ENCODE results near the gene SLC24A5. TPM values are rescaled to one million over a fixed set of nuclear protein-coding genes. Genes with fewer than 3 reads are reported as not detected.

The SLC24A5 gene
- total RNA-seq, 1 experiment from 2014 or later, result not detected

DNA sequence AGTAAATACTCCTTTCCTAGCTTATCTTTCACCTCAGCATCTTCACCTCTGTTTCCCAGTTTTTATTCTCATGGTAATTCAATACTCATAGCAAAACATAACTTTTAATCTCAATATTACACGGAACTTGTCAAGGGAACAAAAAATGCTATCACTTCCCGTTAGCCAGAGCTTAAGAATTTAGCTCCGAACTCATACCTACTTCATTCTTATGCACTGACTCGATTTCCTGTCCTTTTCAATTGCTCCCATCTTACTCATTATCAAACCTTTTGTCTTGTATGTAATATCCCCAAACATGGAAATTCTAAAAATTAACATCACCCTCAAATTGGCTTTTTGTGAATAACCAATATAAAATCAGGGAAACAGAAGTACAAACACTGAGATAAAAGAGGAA is 29.1 kb downstream of the SLC24A5 start:
- H3K23me2 ChIP-seq (ENCODE audit: insufficient read length, low read depth, low read length, poor library complexity, severe bottlenecking), result no peaks in the 10 kb centered on the region
- H4K20me1 ChIP-seq (ENCODE audit: control insufficient read depth, insufficient read depth, insufficient read length), result no peaks in the 10 kb centered on the region
- no peak for DNase-seq
- H3K56ac ChIP-seq (ENCODE audit: insufficient read length, low read depth, low read length), result no peak overlapping the region
- WGBS (ENCODE audit: extremely low coverage, insufficient read length, low lambda C conversion rate), result no CpG with 5 or more reads among the region's 4 CpGs
- H4K91ac ChIP-seq (ENCODE audit: insufficient read length, low read depth, low read length), result no peak overlapping the region
- no peaks in the 10 kb centered on the region for H3K4me1 ChIP-seq (ENCODE audit: insufficient read depth, low read length)
- no peak overlapping the region for H2AFZ ChIP-seq (ENCODE audit: low read length)
- TF ChIP-seq CTCF (conservative IDR thresholded peaks at IDR 0.05), result no peak
- Mint-ChIP-seq H3K36me3 (ENCODE audit: insufficient read depth in 1 of 3, low read depth in 3 of 3) (peaks cover 25 to 49% (median 39%) of the 10 kb centered on the region in 3 experiments; a peak in 6 of 7 replicates), H3K9me3 (no peaks in the 10 kb centered on the region), H3K27me3 (ENCODE audit: low read depth) (no peaks in the 10 kb centered on the region), H3K4me3 (peak overlapping the region in 1 of 2 experiments; percentile 14; a peak in 1 of 5 replicates), H3K4me1 (peaks cover 16 to 21% of the 10 kb centered on the region in 2 experiments), H3K27ac (peak overlapping the region; percentile 7 to 88 (median 78); a peak in 5 of 7 replicates)
- no peak overlapping the region for H3T11ph ChIP-seq (ENCODE audit: low read length)
- H3K14ac ChIP-seq (ENCODE audit: insufficient read depth, low read length), result no peak overlapping the region
- H3K9ac ChIP-seq (ENCODE audit: extremely low read depth, insufficient read length, low read length), result no peak overlapping the region
- no peaks in the 10 kb centered on the region for H3K79me1 ChIP-seq (ENCODE audit: insufficient read depth, low read depth, low read length, poor library complexity, severe bottlenecking)
- H2AK5ac ChIP-seq (ENCODE audit: insufficient read length, low read length), result no peak overlapping the region
- H2BK12ac ChIP-seq (ENCODE audit: insufficient read length, low read depth, low read length), result no peak overlapping the region
- no peak overlapping the region for H4K5ac ChIP-seq (ENCODE audit: insufficient read length, low read depth, low read length)
- no peak overlapping the region for H3K23ac ChIP-seq (ENCODE audit: insufficient read length, low read depth, low read length)
- H2BK5ac ChIP-seq (ENCODE audit: insufficient read length, low read length), result no peak overlapping the region
- H3K4ac ChIP-seq (ENCODE audit: low read depth, low read length), result no peak overlapping the region
- H3K79me2 ChIP-seq (ENCODE audit: insufficient read depth, low read length), result no peaks in the 10 kb centered on the region
- no peak overlapping the region for H3K18ac ChIP-seq (ENCODE audit: insufficient read length, low read depth, low read length)
- no peak overlapping the region for H2BK15ac ChIP-seq (ENCODE audit: low read depth, low read length)
- H3K9me3 ChIP-seq (ENCODE audit: control insufficient read depth, low read depth, low read length), result no peaks in the 10 kb centered on the region
- H2BK120ac ChIP-seq (ENCODE audit: low read depth, low read length, poor library complexity, severe bottlenecking), result no peak overlapping the region
- no peak overlapping the region for H3K27ac ChIP-seq (ENCODE audit: insufficient read length, low read depth, low read length)
- H2BK20ac ChIP-seq (ENCODE audit: low read depth, low read length, poor library complexity, severe bottlenecking), result no peak overlapping the region
- no peak overlapping the region for H3K4me2 ChIP-seq (ENCODE audit: insufficient read depth, insufficient read length, low read length)
- H4K8ac ChIP-seq (replicated peaks; ENCODE audit: insufficient read length, low read depth, low read length), result no peak overlapping the region
- H3K27me3 ChIP-seq (ENCODE audit: insufficient read depth, low read length), result no peaks in the 10 kb centered on the region
